H1 (cell line): ENCODE measurements around the gene KRR1. TPM values are rescaled to one million over a fixed set of nuclear protein-coding genes. Genes with fewer than 3 reads are reported as not detected.

Experiments
- CTCF ChIA-PET: fragments of 300-600 bp; sonication (Branson Sonifier 250); formaldehyde crosslinking; loops from one replicate; lab custom pipeline; 2021; ENCODE audit not compliant: partially characterized antibody; lab: Charles Lee
- POLR2A ChIA-PET: fragments of 300-600 bp; sonication (Branson Sonifier 250); formaldehyde crosslinking; loops from one replicate; lab custom pipeline; 2021; ENCODE audit warnings: inconsistent platforms; ENCODE audit not compliant: partially characterized antibody; lab: Charles Lee
- DNase-seq, 2 experiments: peaks; one replicate each; pipeline versions ENCODE4 v3.0.0 to v3.0.0-alpha.2; 2010 to 2022; ENCODE audit warnings: low spot score in 2 of 2, low read depth in 1 of 2, mixed read lengths in 1 of 2
- FAIRE-seq: peaks from 2 replicates; lab custom pipeline; 2011; peaks lifted over from hg19 to GRCh38; lab: Jason Lieb, UNC
- H2AFZ ChIP-seq: 2 replicates; pipeline ENCODE4 v1.8.1; 2012; ENCODE audit warnings: low read length, inconsistent platforms
- H2AK5ac ChIP-seq: 2 replicates; pipeline ENCODE4 v1.6.1; 2013; ENCODE audit warnings: low read depth, low read length
- H2BK120ac ChIP-seq: replicated peaks from 2 replicates; pipeline ENCODE3; 2013; ENCODE audit warnings: low read depth, low read length, inconsistent platforms
- H2BK12ac ChIP-seq: 2 replicates; pipeline ENCODE4 v1.6.1; 2013; ENCODE audit warnings: low read depth, low read length
- H2BK15ac ChIP-seq: 2 replicates; pipeline ENCODE4 v1.6.1; 2013; ENCODE audit warnings: low read length
- H2BK20ac ChIP-seq: 2 replicates; pipeline ENCODE4 v1.6.1; 2013; ENCODE audit warnings: low read length
- H2BK5ac ChIP-seq: 2 replicates; pipeline ENCODE4 v1.6.1; 2013; ENCODE audit warnings: low read depth, low read length
- H3K14ac ChIP-seq: 2 replicates; pipeline ENCODE4 v1.6.1; 2013; ENCODE audit warnings: inconsistent platforms; ENCODE audit not compliant: insufficient read length
- H3K18ac ChIP-seq: 2 replicates; pipeline ENCODE4 v1.6.1; 2013; ENCODE audit warnings: low read length; ENCODE audit errors: extremely low read depth
- H3K23ac ChIP-seq: 2 replicates; pipeline ENCODE4 v1.6.1; 2013; ENCODE audit warnings: inconsistent platforms; ENCODE audit not compliant: insufficient read length
- H3K23me2 ChIP-seq: 2 replicates; pipeline ENCODE4 v1.6.1; 2013; ENCODE audit warnings: low read depth, low read length
- H3K27ac ChIP-seq: 2 replicates; pipeline ENCODE4 v1.6.1; 2011; ENCODE audit warnings: low read depth, low read length, inconsistent platforms
- H3K27me3 ChIP-seq, 4 experiments: replicated peaks in 1 of 4; 1 replicate in 1 of 4; 2 replicates in 3 of 4; pipeline versions ENCODE4 v1.6.1 to v1.8.1; 2011 to 2013; ENCODE audit warnings: low read length in 3 of 4, mild to moderate bottlenecking in 3 of 4, inconsistent platforms in 2 of 4, mixed read lengths in 2 of 4, moderate library complexity in 1 of 4; ENCODE audit not compliant: control insufficient read depth in 3 of 4, insufficient read depth in 3 of 4; ENCODE audit errors: extremely low read depth in 1 of 4
- H3K36me3 ChIP-seq, 4 experiments: 2 replicates each; pipeline versions ENCODE4 v1.6.1 to v1.8.1; 2011 to 2013; ENCODE audit warnings: mild to moderate bottlenecking in 4 of 4, low read length in 3 of 4, moderate library complexity in 2 of 4, control low read depth in 1 of 4, inconsistent platforms in 1 of 4; ENCODE audit not compliant: insufficient read depth in 4 of 4, control insufficient read depth in 2 of 4
- H3K4ac ChIP-seq: replicated peaks from 2 replicates; pipeline ENCODE3; 2013; ENCODE audit warnings: low read length, low read depth, mixed read lengths, inconsistent platforms; ENCODE audit not compliant: insufficient read length
- H3K4me1 ChIP-seq, 4 experiments: replicated peaks in 1 of 4; 1 replicate in 1 of 4; 2 replicates in 3 of 4; pipeline versions ENCODE4 v1.6.1 to v1.8.1; 2011 to 2013; ENCODE audit warnings: low read length in 3 of 4, inconsistent platforms in 2 of 4, mixed read lengths in 1 of 4; ENCODE audit not compliant: insufficient read depth in 4 of 4, control insufficient read depth in 3 of 4
- H3K4me2 ChIP-seq, 2 experiments: 2 replicates each; pipeline versions ENCODE4 v1.6.1 to v1.8.1; 2011 to 2013; ENCODE audit warnings: low read depth in 2 of 2, low read length in 2 of 2, control low read depth in 1 of 2, inconsistent platforms in 1 of 2, mild to moderate bottlenecking in 1 of 2; ENCODE audit not compliant: insufficient read depth in 1 of 2
- H3K4me3 ChIP-seq, 4 experiments: fragments of 200-600, 300-600 bp in 1 of 4; sonication (generic), shearing (Covaris generic), sonication (Bioruptor Twin) in 1 of 4; 2 replicates each; pipeline versions ENCODE4 v1.5.1 to v1.8.1; 2011 to 2016; ENCODE audit warnings: low read length in 4 of 4, low read depth in 3 of 4, control low read depth in 2 of 4, inconsistent platforms in 2 of 4, mild to moderate bottlenecking in 2 of 4, mixed read lengths in 1 of 4, moderate library complexity in 1 of 4; ENCODE audit not compliant: insufficient read depth in 2 of 4; ENCODE audit errors: extremely low read depth in 1 of 4
- H3K56ac ChIP-seq: replicated peaks from 2 replicates; pipeline ENCODE3; 2013; ENCODE audit warnings: low read depth, mild to moderate bottlenecking, mixed read lengths, low read length, inconsistent platforms; ENCODE audit not compliant: insufficient read length
- H3K79me1 ChIP-seq: 2 replicates; pipeline ENCODE4 v1.6.1; 2013; ENCODE audit warnings: low read depth, low read length, control low read depth
- H3K79me2 ChIP-seq, 2 experiments: 2 replicates each; pipeline versions ENCODE4 v1.6.1 to v1.8.1; 2012 to 2013; ENCODE audit warnings: low read length in 2 of 2, mild to moderate bottlenecking in 2 of 2, inconsistent platforms in 1 of 2; ENCODE audit not compliant: insufficient read depth in 2 of 2, control insufficient read depth in 1 of 2
- H3K9ac ChIP-seq, 4 experiments: replicated peaks in 1 of 4; 1 replicate in 1 of 4; 2 replicates in 3 of 4; pipeline versions ENCODE4 v1.6.1 to v1.8.1; 2011 to 2013; ENCODE audit warnings: low read depth in 3 of 4, low read length in 3 of 4, control low read depth in 2 of 4, mild to moderate bottlenecking in 2 of 4, moderate library complexity in 2 of 4, inconsistent platforms in 1 of 4; ENCODE audit errors: extremely low read depth in 1 of 4
- H3K9me3 ChIP-seq, 2 experiments: 2 replicates each; pipeline versions ENCODE4 v1.6.1 to v1.8.1; 2012 to 2013; ENCODE audit warnings: mild to moderate bottlenecking in 2 of 2, moderate library complexity in 2 of 2, control low read depth in 1 of 2, inconsistent platforms in 1 of 2, low read depth in 1 of 2, low read length in 1 of 2, mixed read lengths in 1 of 2; ENCODE audit not compliant: insufficient read depth in 2 of 2
- H4K20me1 ChIP-seq, 2 experiments: replicated peaks in 1 of 2; 2 replicates each; pipeline versions ENCODE3 to v1.8.1; 2011 to 2013; ENCODE audit warnings: inconsistent platforms in 2 of 2, low read length in 2 of 2, mild to moderate bottlenecking in 1 of 2; ENCODE audit not compliant: insufficient read depth in 2 of 2, control insufficient read depth in 1 of 2
- H4K5ac ChIP-seq: 2 replicates; pipeline ENCODE4 v1.6.1; 2013; ENCODE audit warnings: low read length, low read depth, mixed read lengths, inconsistent platforms; ENCODE audit not compliant: insufficient read length
- H4K8ac ChIP-seq: 2 replicates; pipeline ENCODE4 v1.8.0; 2013; ENCODE audit warnings: mild to moderate bottlenecking, moderate library complexity, low read length, inconsistent platforms; ENCODE audit not compliant: insufficient read depth; ENCODE audit errors: extremely low read depth
- H4K91ac ChIP-seq: replicated peaks from 2 replicates; pipeline ENCODE3; 2013; ENCODE audit warnings: low read length, mixed read lengths, inconsistent platforms; ENCODE audit not compliant: insufficient read length
- JUN ChIP-seq: IDR thresholded peaks from 2 replicates; pipeline ENCODE4 v1.6.1; 2011; ENCODE audit warnings: low read depth, mild to moderate bottlenecking, improper control_type of control experiment, low read length
- RAD21 ChIP-seq, 2 experiments: IDR thresholded peaks in 1 of 2; conservative IDR thresholded peaks in 1 of 2; 2 replicates each; pipeline ENCODE4 v1.6.1; 2011; ENCODE audit warnings: low read depth in 2 of 2, low read length in 2 of 2, improper control_type of control experiment in 1 of 2, inconsistent platforms in 1 of 2, mild to moderate bottlenecking in 1 of 2, moderate library complexity in 1 of 2
- RXRA ChIP-seq: IDR thresholded peaks from 2 replicates; pipeline ENCODE4 v1.6.1; 2011; ENCODE audit warnings: low read depth, mild to moderate bottlenecking, low read length, moderate library complexity; ENCODE audit not compliant: insufficient read depth
- SIX5 ChIP-seq: IDR thresholded peaks from 2 replicates; pipeline ENCODE4 v1.6.1; 2011; ENCODE audit warnings: mild to moderate bottlenecking, low read depth, low read length
- SP1 ChIP-seq: IDR thresholded peaks from 2 replicates; pipeline ENCODE4 v1.6.1; 2011; ENCODE audit warnings: low read depth, low read length
- TAF7 ChIP-seq: optimal IDR thresholded peaks from 2 replicates; pipeline ENCODE3; 2011; ENCODE audit warnings: low read depth, mild to moderate bottlenecking, inconsistent platforms, low read length, moderate library complexity, borderline replicate concordance
- WGBS, 2 experiments: shearing (Covaris generic) in 1 of 2; methylation state at CpG; one replicate each; pipeline versions ENCODE4 v1.1.6 to v1.1.7; 2013 to 2015; ENCODE audit warnings: low lambda C conversion rate in 2 of 2, mixed read lengths in 2 of 2, inconsistent platforms in 1 of 2, low coverage in 1 of 2, missing lambda C conversion rate in 1 of 2; ENCODE audit not compliant: insufficient replicate concordance in 2 of 2, insufficient coverage in 1 of 2, insufficient read length in 1 of 2; ENCODE audit errors: extremely low coverage in 1 of 2, missing lambda C conversion rate in 1 of 2; 5-methylcytosine and 5-hydroxymethylcytosine counted together
- polyA plus RNA-seq, 7 experiments: library from polyadenylated mRNA; depleted of rRNA in 3 of 7; stranded (reverse) in 5 of 7; unstranded in 2 of 7; fragments of >200 nt in 5 of 7; fragments of 200-250 nt in 2 of 7; gene quantifications; 1 replicate in 5 of 7; 2 replicates in 1 of 7; 4 replicates in 1 of 7; pipeline versions ENCODE4 v1.2.1 to v1.2.3, GENCODE V29; 2011 to 2013; ENCODE audit warnings: missing spikeins in 2 of 7, mixed read lengths in 2 of 7
- total RNA-seq: library from RNA; stranded (reverse); fragmentation: NEBNext Ultra II Directional; extraction: Animal tissue kit (Norgen Biotek cat#: 25700); gene quantifications from 2 replicates; pipeline ENCODE4 v1.2.1, GENCODE V29; 2021

The KRR1 gene
- total and polyA plus RNA-seq, 2 of the 8 experiments (the other 6 are each of a cell fraction or from before 2014, with no cell fraction given): 6.1 to 80.1 TPM

GRCh38 chr12:75558287-75558686 is 46.9 kb upstream of the KRR1 start:
- FAIRE-seq (no peak), DNase-seq (no peak)
- Histone ChIP-seq H3K4ac (no peak overlapping the region), H2BK15ac (no peak overlapping the region), H3K4me3 (no peak overlapping the region), H2AFZ (peak overlapping the region; percentile 92), H4K91ac (no peak overlapping the region), H3K9ac (no peak overlapping the region), H4K5ac (no peak overlapping the region), H3K36me3 (no peaks in the 10 kb centered on the region; a peak in 1 of 8 replicates), H3K23ac (no peak overlapping the region), H3K18ac (no peak overlapping the region), H4K8ac (no peak overlapping the region), H2BK20ac (no peak overlapping the region), H3K23me2 (no peaks in the 10 kb centered on the region), H2AK5ac (no peak overlapping the region), H2BK120ac (no peak overlapping the region), H2BK12ac (no peak overlapping the region), H3K27me3 (peaks cover 0 to 2% (median 0%) of the 10 kb centered on the region in 4 experiments; a peak in 1 of 7 replicates), H3K79me2 (no peaks in the 10 kb centered on the region), H2BK5ac (no peak overlapping the region), H3K56ac (no peak overlapping the region), H3K4me1 (peaks cover 0 to 5% (median 2%) of the 10 kb centered on the region in 4 experiments; a peak in 1 of 7 replicates), H3K9me3 (no peaks in the 10 kb centered on the region), H3K14ac (no peak overlapping the region), H3K4me2 (no peak overlapping the region), H3K79me1 (no peaks in the 10 kb centered on the region), H4K20me1 (no peaks in the 10 kb centered on the region), H3K27ac (no peak overlapping the region)
- WGBS, 2 experiments: 92% methylated on average over 3 of the region's 3 CpGs; no CpG with 5 or more reads in 1 of the 2 experiments
- ChIA-PET CTCF (interaction anchor here (0.6 to 1.7 kb wide), 4 partner anchors 10 to 1029 kb away, joined by 3 to 8 read pairs (median 3); no protein-coding TSS in a partner anchor), POLR2A (no interaction called here)
- TF ChIP-seq SIX5 (no peak), JUN (no peak), RXRA (no peak), RAD21 (IDR thresholded peaks at IDR 0.05 in 1 of 2, conservative IDR thresholded peaks at IDR 0.05 in 1 of 2; ENCODE audit: low read depth in 2 of 2, low read length in 2 of 2) (no peak), TAF7 (no peak), SP1 (no peak)
